Neural cell (in vitro differentiated cells): ENCODE results near the gene LRRC8D.

Experiments
- MXI1 ChIP-seq: fragments of 450-650 bp; conservative IDR thresholded peaks from 2 replicates; pipeline ENCODE4 v1.6.1; 2014; ENCODE audit warnings: antibody characterized with exemption, mild to moderate bottlenecking; ENCODE audit not compliant: poor library complexity, severe bottlenecking
- POLR2AphosphoS5 ChIP-seq: IDR thresholded peaks from 2 replicates; pipeline ENCODE4 v1.6.1; 2012
- RAD21 ChIP-seq: fragments of 450-650 bp; conservative IDR thresholded peaks from 2 replicates; pipeline ENCODE4 v1.6.1; 2014; ENCODE audit warnings: antibody characterized with exemption, mild to moderate bottlenecking, moderate library complexity
- TF ChIP-seq, protein P1 (sequence below): fragments of 450-650 bp; IDR thresholded peaks from 2 replicates; pipeline ENCODE4 v1.5.1; 2014; ENCODE audit warnings: antibody characterized with exemption, mild to moderate bottlenecking, moderate library complexity; ENCODE audit not compliant: poor library complexity, severe bottlenecking

DNA sequence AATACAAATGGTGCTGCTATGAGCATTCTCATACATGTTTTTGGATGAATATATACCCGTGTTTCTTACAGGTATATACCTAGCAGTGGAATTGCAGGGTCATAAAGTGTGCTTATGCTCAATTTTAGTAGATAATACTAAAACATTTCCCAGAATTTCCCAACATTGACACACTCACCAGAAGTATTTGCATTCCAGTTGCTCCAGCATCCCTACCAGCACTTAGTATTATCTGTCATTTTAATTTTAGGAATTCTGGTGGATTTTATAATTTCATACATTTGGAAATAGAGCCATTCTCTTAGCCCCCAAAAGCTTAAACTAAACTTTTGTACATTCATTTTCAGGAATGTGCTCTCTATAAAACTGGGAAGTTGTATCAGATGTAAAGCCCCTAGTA is 106.6 kb downstream of the LRRC8D start:
- TF ChIP-seq, protein P1, sequence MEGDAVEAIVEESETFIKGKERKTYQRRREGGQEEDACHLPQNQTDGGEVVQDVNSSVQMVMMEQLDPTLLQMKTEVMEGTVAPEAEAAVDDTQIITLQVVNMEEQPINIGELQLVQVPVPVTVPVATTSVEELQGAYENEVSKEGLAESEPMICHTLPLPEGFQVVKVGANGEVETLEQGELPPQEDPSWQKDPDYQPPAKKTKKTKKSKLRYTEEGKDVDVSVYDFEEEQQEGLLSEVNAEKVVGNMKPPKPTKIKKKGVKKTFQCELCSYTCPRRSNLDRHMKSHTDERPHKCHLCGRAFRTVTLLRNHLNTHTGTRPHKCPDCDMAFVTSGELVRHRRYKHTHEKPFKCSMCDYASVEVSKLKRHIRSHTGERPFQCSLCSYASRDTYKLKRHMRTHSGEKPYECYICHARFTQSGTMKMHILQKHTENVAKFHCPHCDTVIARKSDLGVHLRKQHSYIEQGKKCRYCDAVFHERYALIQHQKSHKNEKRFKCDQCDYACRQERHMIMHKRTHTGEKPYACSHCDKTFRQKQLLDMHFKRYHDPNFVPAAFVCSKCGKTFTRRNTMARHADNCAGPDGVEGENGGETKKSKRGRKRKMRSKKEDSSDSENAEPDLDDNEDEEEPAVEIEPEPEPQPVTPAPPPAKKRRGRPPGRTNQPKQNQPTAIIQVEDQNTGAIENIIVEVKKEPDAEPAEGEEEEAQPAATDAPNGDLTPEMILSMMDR: no peak
- no peak for TF ChIP-seq RAD21
- no peak for TF ChIP-seq MXI1
- TF ChIP-seq POLR2AphosphoS5: no peak
